T-helper 2 cell treated with Interferon-gamma antibody and Interleukin-4, amounts not matched to agents 5 μg/mL and 100 μg/mL, for 36 hours (primary cell): ENCODE data around the gene PAM16.

Experiments used
- DNase-seq: peaks from one replicate; pipeline ENCODE4 v3.0.0; 2021; ENCODE audit warnings: low spot score
- H3K27ac Mint-ChIP-seq: one replicate; pipeline ENCODE4 v1.8.0; 2021; ENCODE audit warnings: mild to moderate bottlenecking, mixed read lengths
- H3K27me3 Mint-ChIP-seq: one replicate; pipeline ENCODE4 v1.8.0; 2021; ENCODE audit warnings: low read depth, mixed read lengths
- H3K36me3 Mint-ChIP-seq: one replicate; pipeline ENCODE4 v1.8.0; 2021; ENCODE audit warnings: low read depth, mixed read lengths
- H3K4me1 Mint-ChIP-seq: one replicate; pipeline ENCODE4 v1.8.0; 2021; ENCODE audit warnings: low read depth, mixed read lengths
- H3K4me3 Mint-ChIP-seq: one replicate; pipeline ENCODE4 v1.8.0; 2022; ENCODE audit warnings: mild to moderate bottlenecking, moderate library complexity, mixed read lengths
- H3K9me3 Mint-ChIP-seq: one replicate; pipeline ENCODE4 v1.8.0; 2021; ENCODE audit warnings: mixed read lengths

PAM16 gene

GRCh38 chr16:4332623-4333307, 18.4 kb downstream of the PAM16 start:
- Mint-ChIP-seq H3K9me3 (no peaks in the 10 kb centered on the region), H3K36me3 (no peaks in the 10 kb centered on the region), H3K27ac (no peak overlapping the region), H3K4me3 (no peak overlapping the region), H3K4me1 (no peaks in the 10 kb centered on the region), H3K27me3 (peaks cover 4% of the 10 kb centered on the region)
- no peak for DNase-seq

GRCh38 chr16:4332083-4332482, 19.0 kb downstream of the PAM16 start:
- no peak overlapping the region for H3K27ac Mint-ChIP-seq
- H3K27me3 Mint-ChIP-seq: peaks cover 4% of the 10 kb centered on the region
- no peak for DNase-seq
- no peaks in the 10 kb centered on the region for H3K9me3 Mint-ChIP-seq
- H3K4me3 Mint-ChIP-seq: no peak overlapping the region
- no peaks in the 10 kb centered on the region for H3K4me1 Mint-ChIP-seq
- no peaks in the 10 kb centered on the region for H3K36me3 Mint-ChIP-seq

- Mint-ChIP-seq H3K9me3 (no peaks in the 10 kb centered on the region), H3K27ac (no peak overlapping the region)
Observed at GRCh38 chr16:4330277-4330874, 20.7 kb downstream of the PAM16 start.

GRCh38 chr16:4328782-4329775, 22.0 kb downstream of the PAM16 start:
- H3K4me1 Mint-ChIP-seq: no peaks in the 10 kb centered on the region
- peaks cover 13% of the 10 kb centered on the region for H3K27me3 Mint-ChIP-seq
- no peak for DNase-seq
- H3K27ac Mint-ChIP-seq: no peak overlapping the region
- no peak overlapping the region for H3K4me3 Mint-ChIP-seq
- no peaks in the 10 kb centered on the region for H3K36me3 Mint-ChIP-seq
- H3K9me3 Mint-ChIP-seq: no peaks in the 10 kb centered on the region

More at GRCh38 chr16:4330277-4330874, 20.7 kb downstream of the PAM16 start:
- H3K4me1 Mint-ChIP-seq: no peaks in the 10 kb centered on the region
- peaks cover 13% of the 10 kb centered on the region for H3K27me3 Mint-ChIP-seq
- H3K36me3 Mint-ChIP-seq: no peaks in the 10 kb centered on the region
- peak; percentile 56 for DNase-seq
- no peak overlapping the region for H3K4me3 Mint-ChIP-seq

- Mint-ChIP-seq H3K4me3 (peak overlapping the region; percentile 43), H3K9me3 (no peaks in the 10 kb centered on the region), H3K27me3 (peaks cover 13% of the 10 kb centered on the region), H3K36me3 (no peaks in the 10 kb centered on the region), H3K4me1 (no peaks in the 10 kb centered on the region), H3K27ac (no peak overlapping the region)
- DNase-seq: peak; percentile 28
Observed at GRCh38 chr16:4328046-4328781, 22.9 kb downstream of the PAM16 start.

- no peaks in the 10 kb centered on the region for H3K4me1 Mint-ChIP-seq
- H3K27me3 Mint-ChIP-seq: peaks cover 13% of the 10 kb centered on the region
- H3K36me3 Mint-ChIP-seq: no peaks in the 10 kb centered on the region
- no peak overlapping the region for H3K4me3 Mint-ChIP-seq
- no peak for DNase-seq
- H3K27ac Mint-ChIP-seq: no peak overlapping the region
- H3K9me3 Mint-ChIP-seq: no peaks in the 10 kb centered on the region
Observed at GRCh38 chr16:4327386-4328045, 23.6 kb downstream of the PAM16 start.

- no peaks in the 10 kb centered on the region for H3K4me1 Mint-ChIP-seq
Observed at GRCh38 chr16:4325253-4325758, 25.8 kb downstream of the PAM16 start.

GRCh38 chr16:4324492-4325252, 26.4 kb downstream of the PAM16 start:
- DNase-seq: no peak
- Mint-ChIP-seq H3K27me3 (peaks cover 13% of the 10 kb centered on the region), H3K9me3 (no peaks in the 10 kb centered on the region), H3K4me1 (no peaks in the 10 kb centered on the region), H3K4me3 (no peak overlapping the region), H3K36me3 (no peaks in the 10 kb centered on the region), H3K27ac (no peak overlapping the region)

More at GRCh38 chr16:4325253-4325758, 25.8 kb downstream of the PAM16 start:
- no peak for DNase-seq
- H3K36me3 Mint-ChIP-seq: no peaks in the 10 kb centered on the region
- H3K4me3 Mint-ChIP-seq: no peak overlapping the region
- H3K27me3 Mint-ChIP-seq: peaks cover 13% of the 10 kb centered on the region
- H3K9me3 Mint-ChIP-seq: no peaks in the 10 kb centered on the region
- H3K27ac Mint-ChIP-seq: no peak overlapping the region

- Mint-ChIP-seq H3K4me3 (no peak overlapping the region), H3K4me1 (peaks cover 4% of the 10 kb centered on the region), H3K9me3 (no peaks in the 10 kb centered on the region), H3K27me3 (peaks cover 13% of the 10 kb centered on the region), H3K27ac (no peak overlapping the region), H3K36me3 (no peaks in the 10 kb centered on the region)
- DNase-seq: no peak
Observed at GRCh38 chr16:4323845-4324488, 27.2 kb downstream of the PAM16 start.

GRCh38 chr16:4323071-4323844, 27.9 kb downstream of the PAM16 start:
- peaks cover 9% of the 10 kb centered on the region for H3K27me3 Mint-ChIP-seq

GRCh38 chr16:4322121-4323052, 28.7 kb downstream of the PAM16 start:
- H3K9me3 Mint-ChIP-seq: no peaks in the 10 kb centered on the region
- H3K27me3 Mint-ChIP-seq: peaks cover 13% of the 10 kb centered on the region
- peaks cover 6% of the 10 kb centered on the region for H3K4me1 Mint-ChIP-seq
- H3K36me3 Mint-ChIP-seq: no peaks in the 10 kb centered on the region
- H3K27ac Mint-ChIP-seq: no peak overlapping the region
- DNase-seq: no peak
- H3K4me3 Mint-ChIP-seq: no peak overlapping the region

More at GRCh38 chr16:4323071-4323844, 27.9 kb downstream of the PAM16 start:
- DNase-seq: no peak
- no peak overlapping the region for H3K4me3 Mint-ChIP-seq
- H3K9me3 Mint-ChIP-seq: no peaks in the 10 kb centered on the region
- no peaks in the 10 kb centered on the region for H3K36me3 Mint-ChIP-seq
- peaks cover 6% of the 10 kb centered on the region for H3K4me1 Mint-ChIP-seq
- H3K27ac Mint-ChIP-seq: no peak overlapping the region
